Measurements from ENCODE around the gene LYPD4.

The LYPD4 gene

GRCh38 chr19:41808663-41809566 is 35.6 kb downstream of the LYPD4 start:
- TF ChIP-seq CTCF (conservative IDR thresholded peaks at IDR 0.05; ENCODE audit: low read depth, low read length): no peak
- no peak for DNase-seq (ENCODE audit: low read depth)
- H3K4me3 ChIP-seq (ENCODE audit: low read length): no peak overlapping the region

GRCh38 chr19:41807176-41807575 is 37.3 kb downstream of the LYPD4 start:
- no peak overlapping the region for H3K4me3 ChIP-seq (ENCODE audit: low read length)
- DNase-seq (ENCODE audit: low read depth): no peak
- TF ChIP-seq CTCF (conservative IDR thresholded peaks at IDR 0.05; ENCODE audit: low read depth, low read length): no peak

- no peak for TF ChIP-seq CTCF (conservative IDR thresholded peaks at IDR 0.05; ENCODE audit: low read depth, low read length)
- no peak overlapping the region for H3K4me3 ChIP-seq (ENCODE audit: low read length)
- DNase-seq (ENCODE audit: low read depth): no peak
These were observed 40.1 kb downstream of the LYPD4 start for GRCh38 chr19:41804336-41804735.

- no peak overlapping the region for H3K4me3 ChIP-seq (ENCODE audit: low read length)
- no peak for DNase-seq (ENCODE audit: low read depth)
- no peak for TF ChIP-seq CTCF (conservative IDR thresholded peaks at IDR 0.05; ENCODE audit: low read depth, low read length)
These were observed 41.7 kb downstream of the LYPD4 start for GRCh38 chr19:41802770-41803169.

- TF ChIP-seq CTCF (conservative IDR thresholded peaks at IDR 0.05; ENCODE audit: low read depth, low read length): no peak
- H3K4me3 ChIP-seq (ENCODE audit: low read length): no peak overlapping the region
- DNase-seq (ENCODE audit: low read depth): no peak
These were observed 42.7 kb downstream of the LYPD4 start for GRCh38 chr19:41801792-41802211.

- no peak overlapping the region for H3K4me3 ChIP-seq (ENCODE audit: low read length)
- TF ChIP-seq CTCF (conservative IDR thresholded peaks at IDR 0.05; ENCODE audit: low read depth, low read length): no peak
- DNase-seq (ENCODE audit: low read depth): no peak
These were observed 43.5 kb downstream of the LYPD4 start for GRCh38 chr19:41801031-41801430.

GRCh38 chr19:41799444-41800000 is 45.0 kb downstream of the LYPD4 start:
- TF ChIP-seq CTCF (conservative IDR thresholded peaks at IDR 0.05; ENCODE audit: low read depth, low read length): no peak
- H3K4me3 ChIP-seq (ENCODE audit: low read length): no peak overlapping the region
- DNase-seq (ENCODE audit: low read depth): no peak
